Type B pancreatic cell (in vitro differentiated cells): ENCODE results near the gene SVOP. TPM values are rescaled to one million over a fixed set of nuclear protein-coding genes. Genes with fewer than 3 reads are reported as not detected.

Source experiments
- DNase-seq: peaks from one replicate; pipeline ENCODE4 v3.0.0; 2021; ENCODE audit warnings: mixed read lengths; ENCODE audit not compliant: unreplicated experiment; ENCODE audit errors: extremely low spot score
- H3K27ac Mint-ChIP-seq: 2 replicates; pipeline ENCODE4 v1.8.0; 2021; ENCODE audit warnings: mild to moderate bottlenecking, mixed read lengths
- H3K27me3 Mint-ChIP-seq: 2 replicates; pipeline ENCODE4 v1.8.0; 2021; ENCODE audit warnings: mixed read lengths
- H3K36me3 Mint-ChIP-seq: 2 replicates; pipeline ENCODE4 v1.8.0; 2021; ENCODE audit warnings: mixed read lengths
- H3K4me1 Mint-ChIP-seq: one replicate; pipeline ENCODE4 v1.8.0; 2021; ENCODE audit warnings: mixed read lengths; ENCODE audit not compliant: unreplicated experiment
- H3K4me3 Mint-ChIP-seq: 2 replicates; pipeline ENCODE4 v1.8.0; 2021; ENCODE audit warnings: mild to moderate bottlenecking, mixed read lengths
- H3K9me3 Mint-ChIP-seq: 2 replicates; pipeline ENCODE4 v1.8.0; 2021; ENCODE audit warnings: mixed read lengths
- CTCF ChIP-seq: fragments of 200-600 bp; sonication (generic); conservative IDR thresholded peaks from 2 replicates; pipeline ENCODE4 v1.5.0; 2021; ENCODE audit warnings: antibody characterized with exemption, mild to moderate bottlenecking
- total RNA-seq: library from RNA; stranded (reverse); gene quantifications from 2 replicates; pipeline ENCODE4 v1.2.1, GENCODE V29; 2021; ENCODE audit warnings: low replicate concordance

SVOP gene
- total RNA-seq, 1 donor from 2014 or later = 3.6 TPM

- H3K9me3 Mint-ChIP-seq = no peaks in the 10 kb centered on the region
- peaks cover 4% of the 10 kb centered on the region for H3K4me1 Mint-ChIP-seq
- peak overlapping the region; percentile 71 for H3K4me3 Mint-ChIP-seq
- TF ChIP-seq CTCF = no peak
- peaks cover 13% of the 10 kb centered on the region for H3K27me3 Mint-ChIP-seq
- DNase-seq = no peak
- no peak overlapping the region for H3K27ac Mint-ChIP-seq
- no peaks in the 10 kb centered on the region for H3K36me3 Mint-ChIP-seq
Measured at GRCh38 chr12:109020146-109020795, 597 bp downstream of the SVOP start.

- Mint-ChIP-seq H3K9me3 (no peaks in the 10 kb centered on the region), H3K36me3 (no peaks in the 10 kb centered on the region), H3K4me1 (peaks cover 4% of the 10 kb centered on the region), H3K4me3 (peak overlapping the region; percentile 36), H3K27me3 (peaks cover 20% of the 10 kb centered on the region), H3K27ac (no peak overlapping the region)
- no peak for TF ChIP-seq CTCF
- DNase-seq = no peak
Measured at GRCh38 chr12:109018296-109018695, 2.6 kb downstream of the SVOP start.

- H3K4me3 Mint-ChIP-seq = no peak overlapping the region
Measured at GRCh38 chr12:109016978-109017377, 3.9 kb downstream of the SVOP start.

GRCh38 chr12:109016016-109016415, 4.9 kb downstream of the SVOP start:
- peaks cover 26% of the 10 kb centered on the region for H3K27me3 Mint-ChIP-seq
- no peaks in the 10 kb centered on the region for H3K36me3 Mint-ChIP-seq
- H3K4me1 Mint-ChIP-seq = peaks cover 4% of the 10 kb centered on the region
- H3K9me3 Mint-ChIP-seq = no peaks in the 10 kb centered on the region
- DNase-seq = no peak
- no peak overlapping the region for H3K4me3 Mint-ChIP-seq
- no peak for TF ChIP-seq CTCF
- no peak overlapping the region for H3K27ac Mint-ChIP-seq

More at GRCh38 chr12:109016978-109017377, 3.9 kb downstream of the SVOP start:
- peaks cover 20% of the 10 kb centered on the region for H3K27me3 Mint-ChIP-seq
- no peak for DNase-seq
- no peak for TF ChIP-seq CTCF
- no peaks in the 10 kb centered on the region for H3K9me3 Mint-ChIP-seq
- peaks cover 4% of the 10 kb centered on the region for H3K4me1 Mint-ChIP-seq
- H3K27ac Mint-ChIP-seq = no peak overlapping the region
- no peaks in the 10 kb centered on the region for H3K36me3 Mint-ChIP-seq

- Mint-ChIP-seq H3K4me1 (no peaks in the 10 kb centered on the region), H3K36me3 (no peaks in the 10 kb centered on the region), H3K9me3 (no peaks in the 10 kb centered on the region), H3K27ac (no peak overlapping the region), H3K27me3 (peaks cover 23% of the 10 kb centered on the region), H3K4me3 (no peak overlapping the region)
- no peak for TF ChIP-seq CTCF
- DNase-seq = no peak
Measured at GRCh38 chr12:109014984-109015765, 5.7 kb downstream of the SVOP start.
